Psoas muscle (tissue), 8 donors: ENCODE results near the gene FGGY. TPM values are rescaled to one million over a fixed set of nuclear protein-coding genes. Genes with fewer than 3 reads are reported as not detected.
"Not testable (repeated sequence)": the region's sequence is repeated elsewhere in the genome, so short reads cannot be mapped to it uniquely, and the experiment has no call there.

Experiments
- ATAC-seq, 4 donors: fragments of 200-7000 bp; cut with Tn5 transposase; one replicate each; pipeline ENCODE4 v1.9.1; 2020; ENCODE audit warnings: moderate library complexity in 3 of 4, mild to moderate bottlenecking in 2 of 4
- DNase-seq, 2 donors: peaks; one replicate each; pipeline ENCODE4 v3.0.0-alpha.2; 2020
- H3K27ac ChIP-seq: fragments of 200-600 bp; one replicate; pipeline ENCODE4 v1.8.0; 2022
- H3K27me3 ChIP-seq, 3 donors: fragments of 200-600 bp in 1 of 3; one replicate each; pipeline versions ENCODE4 v1.6.1 to v1.8.0; 2013 to 2022; ENCODE audit warnings: low read length in 2 of 3, mild to moderate bottlenecking in 2 of 3, moderate library complexity in 1 of 3; ENCODE audit not compliant: insufficient read depth in 3 of 3
- H3K36me3 ChIP-seq, 2 donors: fragments of 200-600 bp in 1 of 2; one replicate each; pipeline versions ENCODE4 v1.6.1 to v1.8.0; 2013 to 2022; ENCODE audit warnings: low read depth in 1 of 2, mild to moderate bottlenecking in 1 of 2, moderate library complexity in 1 of 2; ENCODE audit not compliant: insufficient read depth in 1 of 2
- H3K4me1 ChIP-seq: fragments of 200-600 bp; one replicate; pipeline ENCODE4 v1.8.0; 2022
- H3K4me3 ChIP-seq: fragments of 200-600 bp; one replicate; pipeline ENCODE4 v1.8.0; 2022; ENCODE audit warnings: mild to moderate bottlenecking
- H3K9me3 ChIP-seq: fragments of 200-600 bp; one replicate; pipeline ENCODE4 v1.8.0; 2022
- CTCF ChIP-seq: fragments of 200-600 bp; IDR thresholded peaks from one replicate; pipeline ENCODE4 v1.8.0; 2022; ENCODE audit warnings: antibody characterized with exemption
- WGBS, 3 donors: extraction: QIAGEN DNeasy Blood & Tissue Kit; methylation state at CpG; one replicate each; pipeline versions ENCODE4 v1.1.6 to v1.1.7; 2013; 5-methylcytosine and 5-hydroxymethylcytosine counted together
- intact Hi-C, 2 donors: fragments of 100-400 bp; cut with DNase I; formaldehyde crosslinking; loops; one replicate each; pipeline versions ENCODE4 v1.11.0 to v1.14.2; 2022
- polyA plus RNA-seq, 3 donors: library from polyadenylated mRNA; stranded (reverse); fragments of 200-250 nt; gene quantifications; one replicate each; pipeline ENCODE4 v1.2.3, GENCODE V29; 2013
- total RNA-seq, 4 donors: library from RNA; stranded (reverse); fragmentation: NEBNext Ultra II Directional in 2 of 4; extraction: Animal tissue kit (Norgen Biotek cat#: 25700) in 2 of 4; gene quantifications; one replicate each; pipeline versions ENCODE4 v1.2.1 to v1.2.4, GENCODE V29; 2021 to 2023
- donor health status: healthy with polysubstance abuse.
- donor health status: DM: no; HTN: no; CAD: no; lungs with moderate emphysema.
- donor health status: Bipolar disorder and iron deficiency.
- donor health status: healthy.
- donor health status: DM: yes; HTN: yes; CAD: no.
- donor health status: DM: no; HTN: no; CAD: no.
- donor health status: DM: no; HTN: no; CAD: no.
- donor health status: DM: yes; HTN: yes; CAD: no.

Gene FGGY
- total and polyA plus RNA-seq, 7 donors: 11.9 to 72.2 (median 46.5) TPM

DNA sequence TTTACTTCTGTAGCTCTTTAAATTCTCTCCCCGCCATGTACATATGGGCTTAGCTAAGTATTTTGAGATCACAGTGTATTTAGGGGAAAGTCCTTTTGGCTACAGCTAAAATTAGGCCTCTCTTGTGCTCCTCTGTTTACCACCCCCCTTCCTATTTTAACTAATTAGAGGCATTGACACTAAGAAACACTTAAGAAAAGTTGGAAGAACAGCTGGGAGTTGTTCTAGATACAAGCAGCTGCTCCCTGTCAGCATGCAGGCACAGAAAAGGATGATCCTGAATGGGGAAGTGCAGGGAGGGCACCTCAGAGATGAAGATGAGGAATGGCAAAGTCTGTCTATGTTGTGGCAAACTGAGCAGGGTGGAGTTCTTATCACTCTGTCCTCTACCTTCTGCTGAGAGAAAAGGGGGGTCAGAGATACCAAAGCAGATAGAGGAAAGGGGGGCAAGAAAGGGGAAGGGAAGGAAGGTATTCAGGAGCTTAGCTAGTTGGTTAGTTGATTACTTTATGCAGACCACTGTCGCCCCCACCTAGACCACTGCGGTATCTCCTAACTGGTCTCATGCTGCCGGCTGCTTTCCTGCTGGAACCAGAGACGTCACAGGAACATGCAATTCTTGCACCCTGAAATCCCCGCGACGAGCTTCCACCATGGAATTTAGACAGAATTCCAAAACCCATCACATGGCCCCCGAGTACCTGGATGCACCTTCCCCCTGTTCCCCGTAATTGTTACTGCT is 435.5 kb downstream of the FGGY start:
- TF ChIP-seq CTCF: no peak
- ATAC-seq (no peak), DNase-seq (no peak)
- H3K27ac ChIP-seq: peak overlapping the region; percentile 84
- intact Hi-C loops: no loop called here
- H3K9me3 ChIP-seq: no peaks in the 10 kb centered on the region
- no peaks in the 10 kb centered on the region for H3K27me3 ChIP-seq
- peaks cover 27% of the 10 kb centered on the region for H3K4me1 ChIP-seq
- 75 to 89% (median 78%) methylated on average over 10 of the region's 10 CpGs for WGBS, 3 donors
- H3K36me3 ChIP-seq: no peaks in the 10 kb centered on the region
- H3K4me3 ChIP-seq: no peak overlapping the region

DNA sequence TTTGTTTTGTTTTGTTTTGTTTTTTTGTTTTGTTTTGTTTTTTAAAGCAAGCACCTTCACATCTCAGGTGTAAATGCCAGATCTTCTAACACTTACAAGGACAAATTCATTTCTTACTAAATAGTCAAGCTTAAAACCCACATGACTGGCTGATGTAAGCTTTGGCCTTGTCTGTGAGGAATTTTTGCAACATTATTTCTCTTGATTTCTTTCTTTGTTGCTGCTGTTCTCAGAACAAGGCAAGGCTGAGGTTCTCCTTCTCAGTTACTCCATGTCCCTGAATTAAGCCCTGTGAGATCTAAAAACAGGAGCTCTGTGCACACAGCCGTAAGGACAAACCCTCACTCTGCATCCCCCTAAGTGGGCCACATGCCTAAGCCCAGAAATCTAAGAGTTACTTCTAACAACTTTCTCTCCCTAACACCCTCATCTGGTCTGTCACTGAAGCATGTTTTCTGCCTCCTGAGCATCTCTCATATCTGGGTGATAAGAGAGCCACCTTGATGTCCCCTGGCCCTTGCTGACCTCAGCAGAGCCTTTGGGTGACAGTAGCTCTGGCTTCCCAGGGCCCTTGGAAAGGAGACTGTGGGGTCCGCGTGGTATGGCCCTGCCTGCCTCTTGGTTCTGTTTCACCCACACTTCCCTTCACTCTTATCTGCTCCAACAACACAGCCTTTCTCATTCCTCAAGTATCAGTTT is 436.7 kb downstream of the FGGY start:
- H3K27ac ChIP-seq: no peak overlapping the region
- intact Hi-C loops: no loop called here
- DNase-seq (no peak), ATAC-seq (no peak)
- no peaks in the 10 kb centered on the region for H3K9me3 ChIP-seq
- H3K4me1 ChIP-seq: peaks cover 27% of the 10 kb centered on the region
- no peaks in the 10 kb centered on the region for H3K27me3 ChIP-seq
- no peak for TF ChIP-seq CTCF
- H3K36me3 ChIP-seq: no peaks in the 10 kb centered on the region
- WGBS, 3 donors: 77 to 92% (median 89%) methylated on average over 3 of the region's 3 CpGs
- H3K4me3 ChIP-seq: no peak overlapping the region

DNA sequence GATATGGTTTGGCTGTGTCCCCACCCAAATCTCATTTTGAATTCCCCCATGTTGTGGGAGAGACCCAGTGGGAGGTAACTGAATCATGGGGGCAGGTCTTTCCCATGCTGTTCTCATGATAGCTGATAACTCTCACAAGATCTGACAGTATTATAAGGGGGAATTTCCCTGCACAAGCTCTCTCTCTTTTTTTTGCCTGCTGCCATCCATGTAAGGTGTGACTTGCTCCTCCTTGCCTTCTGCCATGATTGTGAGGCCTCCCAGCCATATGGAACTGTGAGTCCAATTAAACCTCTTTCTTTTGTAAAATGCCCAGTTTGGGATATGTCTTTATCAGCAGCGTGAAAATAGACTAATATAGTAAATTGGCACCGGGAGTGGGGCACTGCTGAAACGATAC is 439.0 kb downstream of the FGGY start:
- DNase-seq, intact Hi-C loops, H3K36me3 ChIP-seq, H3K4me3 ChIP-seq, H3K27me3 ChIP-seq, ATAC-seq, H3K27ac ChIP-seq, H3K9me3 ChIP-seq: not testable (repeated sequence)
- WGBS, 3 donors: 73 to 93% (median 93%) methylated on average over 3 of the region's 3 CpGs
- H3K4me1 ChIP-seq: peaks cover 15% of the 10 kb centered on the region

GRCh38 chr1:59736744-59737143 is 439.9 kb downstream of the FGGY start:
- intact Hi-C loops: no loop called here
- no peak for DNase-seq
- Histone ChIP-seq H3K27ac (no peak overlapping the region), H3K9me3 (no peaks in the 10 kb centered on the region), H3K4me3 (no peak overlapping the region), H3K36me3 (no peaks in the 10 kb centered on the region), H3K4me1 (peaks cover 7% of the 10 kb centered on the region), H3K27me3 (no peaks in the 10 kb centered on the region)
- 91 to 99% (median 96%) methylated on average over 4 of the region's 4 CpGs for WGBS, 3 donors
- no peak for ATAC-seq
- TF ChIP-seq CTCF: no peak

DNA sequence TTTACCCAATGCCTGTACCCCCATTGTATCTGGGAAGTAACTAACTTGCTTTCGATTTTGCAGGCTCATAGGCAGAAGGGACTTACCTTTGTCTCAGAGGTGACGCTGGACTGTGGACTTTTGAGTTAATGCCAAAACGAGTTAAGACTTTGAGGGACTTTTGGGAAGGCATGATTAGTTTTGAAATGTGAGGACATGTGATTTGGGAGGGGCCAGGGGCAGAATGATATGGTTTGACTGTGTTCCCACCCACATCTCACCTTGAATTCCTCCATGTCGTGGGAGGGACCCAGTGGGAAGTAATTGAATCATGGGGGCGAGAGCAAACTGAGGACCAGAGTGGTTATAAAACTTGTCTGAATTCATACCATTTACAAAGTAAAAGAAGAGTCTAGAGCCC is 440.7 kb downstream of the FGGY start:
- Histone ChIP-seq H3K4me1 (peaks cover 3% of the 10 kb centered on the region), H3K4me3 (no peak overlapping the region), H3K27ac (no peak overlapping the region), H3K9me3 (no peaks in the 10 kb centered on the region), H3K27me3 (no peaks in the 10 kb centered on the region), H3K36me3 (no peaks in the 10 kb centered on the region)
- TF ChIP-seq CTCF: no peak
- WGBS, 3 donors: 94 to 97% (median 96%) methylated on average over 5 of the region's 5 CpGs
- intact Hi-C loops: no loop called here
- ATAC-seq (no peak), DNase-seq (no peak)
